ENCODE measurements around the gene ITPRIPL1. TPM values are rescaled to one million over a fixed set of nuclear protein-coding genes. Genes with fewer than 3 reads are reported as not detected.

ITPRIPL1 gene
- total RNA-seq, 2 donors from 2014 or later: 0.44 to 1.5 TPM

Other genes with a start within 250 kb of the ITPRIPL1 start
- 1 to 10 TPM in 1 of 2 donors, under 1 TPM in 1; 0.47 to 1.4 TPM for gene ADRA2B, start 208.7 kb upstream of the ITPRIPL1 start, total RNA-seq
- gene ASTL, start 186.8 kb upstream of the ITPRIPL1 start, total RNA-seq: not detected
- gene DUSP2, start 179.9 kb upstream of the ITPRIPL1 start, total RNA-seq: 1 to 10 TPM; 4.0 to 9.0 TPM
- gene STARD7, start 116.5 kb upstream of the ITPRIPL1 start, total RNA-seq: 100 to 1,000 TPM; 128 to 163 TPM
- 10 to 100 TPM; 88.9 to 95.2 TPM for gene TMEM127, start 59.3 kb upstream of the ITPRIPL1 start, total RNA-seq
- gene CIAO1, start 59.1 kb upstream of the ITPRIPL1 start, total RNA-seq: 10 to 100 TPM; 77.0 to 79.7 TPM
- gene SNRNP200, start 19.8 kb upstream of the ITPRIPL1 start, total RNA-seq: 10 to 100 TPM; 42.2 to 68.8 TPM
- gene NCAPH, start 10.4 kb downstream of the ITPRIPL1 start, total RNA-seq: under 1 TPM; 0.12 to 0.52 TPM
- gene NEURL3, start 180.0 kb downstream of the ITPRIPL1 start, total RNA-seq: not detected
- 10 to 100 TPM; 17.1 to 52.6 TPM for gene ARID5A, start 211.4 kb downstream of the ITPRIPL1 start, total RNA-seq